Esophagus muscularis mucosa (tissue), 3 donors: Measurements from ENCODE around the gene SLC6A9.

Experiments
- CTCF ChIP-seq, 3 experiments: fragments of 200-600 bp in 2 of 3; fragments of 450-650 bp in 1 of 3; sonication (generic) in 2 of 3; IDR thresholded peaks; one replicate each; pipeline ENCODE4 v1.5.1; 2017 to 2019; ENCODE audit warnings: antibody characterized with exemption in 3 of 3, mild to moderate bottlenecking in 2 of 3, moderate library complexity in 1 of 3
- POLR2A ChIP-seq: fragments of 450-650 bp; IDR thresholded peaks from one replicate; pipeline ENCODE4 v1.6.1; 2017; ENCODE audit warnings: antibody characterized with exemption, moderate library complexity, mild to moderate bottlenecking, low read depth
- POLR2AphosphoS5 ChIP-seq, 2 donors: sonication (generic); formaldehyde crosslinking; IDR thresholded peaks; one replicate each; pipeline ENCODE4 v1.6.1; 2017; ENCODE audit warnings: antibody characterized with exemption in 2 of 2

DNA sequence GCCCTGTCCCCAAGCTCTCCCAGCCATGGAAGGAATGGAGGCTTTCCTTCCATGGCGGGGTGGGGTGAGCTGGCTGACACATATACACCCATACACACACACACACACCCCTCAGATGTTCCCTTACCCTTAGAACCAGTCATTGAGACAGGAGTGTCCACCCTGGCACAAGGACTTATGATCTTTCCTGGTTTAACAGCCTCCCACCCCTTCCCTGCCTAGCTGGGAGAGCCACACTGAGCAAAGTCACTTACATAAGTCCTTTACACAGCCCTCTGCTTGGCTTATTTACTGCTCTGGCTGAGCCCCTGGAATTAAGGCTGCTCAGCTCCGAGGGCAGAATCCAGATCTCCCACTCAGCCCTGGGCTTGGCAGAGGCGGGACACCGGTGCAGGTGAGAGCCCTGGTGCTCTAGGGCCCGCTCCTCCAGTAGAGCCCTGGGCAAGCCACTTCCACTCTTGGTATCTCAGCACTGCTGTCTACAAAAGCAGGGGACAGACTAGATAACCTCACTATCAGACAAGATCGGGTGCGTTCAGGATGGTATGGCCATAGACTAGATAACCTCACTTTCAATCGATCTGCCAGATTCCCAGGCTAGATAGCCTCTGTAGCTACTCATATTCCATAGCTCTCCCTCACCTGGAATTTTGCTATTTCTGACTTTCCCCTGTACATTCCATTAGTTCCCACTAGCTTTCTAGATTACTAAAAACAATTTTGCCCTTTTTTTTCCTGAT is 16.7 kb downstream of the SLC6A9 start:
- TF ChIP-seq CTCF (IDR thresholded peaks at IDR 0.05) (no peak), POLR2AphosphoS5 (IDR thresholded peaks at IDR 0.05) (no peak), POLR2A (no peak)
